ENCODE data around the gene TARS1.

The TARS1 gene

DNA sequence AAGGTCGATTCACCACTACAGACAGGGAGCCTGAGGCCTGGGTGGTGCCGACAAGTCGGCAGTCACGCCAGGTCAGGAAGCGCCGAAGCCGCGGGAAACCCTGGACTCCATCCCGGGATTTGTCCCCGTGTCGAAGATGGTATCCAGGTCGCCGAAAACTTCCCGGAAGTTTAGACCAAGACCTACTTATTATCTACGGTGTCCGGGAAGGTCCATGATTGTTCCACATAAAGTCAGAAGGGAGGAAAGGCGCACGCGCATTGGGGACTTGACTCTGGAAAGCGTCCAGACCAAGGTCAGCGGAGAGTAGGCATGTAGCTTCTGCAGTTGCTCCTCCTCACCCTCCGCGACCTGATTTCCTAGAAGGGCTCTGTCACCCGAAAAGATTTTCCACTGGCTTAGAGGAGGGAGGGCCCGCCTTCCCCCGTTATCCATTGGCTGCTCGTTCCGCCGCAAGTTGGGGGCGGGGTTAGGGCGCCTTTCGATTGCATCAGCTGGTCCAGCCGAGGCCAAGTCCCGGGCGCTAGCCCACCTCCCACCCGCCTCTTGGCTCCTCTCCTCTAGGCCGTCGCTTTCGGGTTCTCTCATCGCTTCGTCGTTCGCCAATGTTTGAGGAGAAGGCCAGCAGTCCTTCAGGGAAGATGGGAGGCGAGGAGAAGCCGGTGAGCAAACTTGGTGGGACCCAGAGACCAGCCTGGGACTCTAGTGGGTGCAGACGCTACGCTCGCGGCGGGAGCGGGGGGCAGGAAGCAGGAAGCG, at the start of gene TARS1:
Gene TARS1, plus strand, starts transcription at position 484 of the 759 bp plus-strand sequence. Its CDS starts 122 bp downstream, at position 606.
- peak; percentile 92 for DNase-seq

DNA sequence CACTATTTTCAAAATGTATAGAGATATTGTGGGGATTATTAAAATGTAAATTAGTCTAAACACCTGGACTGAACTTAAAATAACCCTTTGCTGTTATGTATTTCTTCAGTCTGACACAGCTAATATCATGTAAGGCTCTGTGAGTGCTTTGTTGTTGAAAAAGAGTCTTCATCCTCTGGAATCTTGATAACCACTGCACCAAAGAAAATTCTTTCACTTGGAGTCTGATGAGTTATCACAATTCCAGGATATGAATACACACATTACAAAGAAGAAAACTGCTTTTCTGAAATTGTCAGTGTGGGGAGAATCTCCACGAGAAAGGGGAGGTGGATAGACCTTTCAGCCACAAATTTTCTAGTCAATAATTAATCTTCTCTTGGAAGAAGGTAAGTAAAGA, 42.3 kb upstream of the TARS1 start:
- DNase-seq, result no peak

GRCh38 chr5:33400675-33401074, 40.1 kb upstream of the TARS1 start:
- no peak for DNase-seq

DNA sequence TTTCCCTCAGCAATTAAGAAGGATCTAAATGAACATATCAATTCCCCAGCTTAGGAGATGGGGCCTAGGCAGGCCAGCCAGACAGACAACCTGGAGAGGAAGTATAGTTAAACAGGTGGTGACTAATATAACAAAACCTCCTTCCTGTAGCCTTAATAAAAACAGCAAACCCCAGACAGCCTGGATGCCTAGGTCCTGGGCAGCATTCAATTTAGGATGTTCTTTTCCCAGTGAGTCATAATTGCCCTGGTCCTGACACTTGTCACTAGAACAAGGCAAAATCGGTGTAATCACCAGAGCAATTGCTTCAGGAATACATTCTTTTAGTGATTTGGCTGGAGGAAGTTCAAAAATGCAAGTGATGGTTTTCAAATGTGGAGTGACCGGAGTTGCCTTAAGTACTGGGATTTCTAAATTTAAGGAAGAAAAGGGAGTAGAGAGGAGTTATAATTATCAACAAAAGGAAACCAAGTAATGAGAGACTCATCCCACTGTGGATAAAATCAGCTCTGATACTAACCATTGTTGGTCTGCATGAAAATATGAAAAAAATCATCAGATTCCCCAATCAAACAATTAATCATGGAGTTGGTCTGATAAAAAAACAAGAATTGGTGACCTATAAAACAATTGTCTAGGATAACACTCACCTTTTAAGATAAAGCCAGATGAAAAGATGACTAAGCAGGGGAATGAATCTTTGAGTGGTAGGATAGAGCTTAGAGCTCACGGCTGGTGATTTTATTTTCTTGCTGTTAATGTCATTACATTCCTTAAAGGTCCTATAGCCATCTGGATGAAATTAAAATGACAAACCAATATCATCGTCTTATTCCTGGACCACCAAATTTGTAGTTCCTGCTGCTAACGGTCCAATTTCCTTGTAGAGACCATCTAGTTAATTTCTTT, 39.0 kb upstream of the TARS1 start:
- no peak for DNase-seq

DNA sequence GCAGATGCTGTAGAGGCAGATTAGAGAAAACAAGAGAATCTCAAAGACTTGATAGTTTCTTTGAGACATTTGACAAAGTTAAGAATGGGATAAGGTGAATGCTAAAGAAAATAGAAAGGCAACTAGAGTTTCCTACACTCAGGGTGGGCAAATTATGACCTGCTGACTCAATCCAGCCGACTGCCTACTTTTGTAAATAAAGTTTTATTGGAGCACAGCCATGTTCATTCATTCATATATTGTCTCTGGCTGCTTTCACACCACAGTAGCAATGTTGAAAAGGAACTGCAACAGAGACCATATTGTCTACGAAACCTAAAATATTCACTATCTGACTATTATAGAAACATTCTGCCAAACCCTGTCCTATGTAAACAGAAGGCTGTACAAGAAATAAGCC, 37.6 kb upstream of the TARS1 start:
- DNase-seq, result no peak

- no peak for DNase-seq
Observed at GRCh38 chr5:33408816-33409215, 31.9 kb upstream of the TARS1 start.

DNA sequence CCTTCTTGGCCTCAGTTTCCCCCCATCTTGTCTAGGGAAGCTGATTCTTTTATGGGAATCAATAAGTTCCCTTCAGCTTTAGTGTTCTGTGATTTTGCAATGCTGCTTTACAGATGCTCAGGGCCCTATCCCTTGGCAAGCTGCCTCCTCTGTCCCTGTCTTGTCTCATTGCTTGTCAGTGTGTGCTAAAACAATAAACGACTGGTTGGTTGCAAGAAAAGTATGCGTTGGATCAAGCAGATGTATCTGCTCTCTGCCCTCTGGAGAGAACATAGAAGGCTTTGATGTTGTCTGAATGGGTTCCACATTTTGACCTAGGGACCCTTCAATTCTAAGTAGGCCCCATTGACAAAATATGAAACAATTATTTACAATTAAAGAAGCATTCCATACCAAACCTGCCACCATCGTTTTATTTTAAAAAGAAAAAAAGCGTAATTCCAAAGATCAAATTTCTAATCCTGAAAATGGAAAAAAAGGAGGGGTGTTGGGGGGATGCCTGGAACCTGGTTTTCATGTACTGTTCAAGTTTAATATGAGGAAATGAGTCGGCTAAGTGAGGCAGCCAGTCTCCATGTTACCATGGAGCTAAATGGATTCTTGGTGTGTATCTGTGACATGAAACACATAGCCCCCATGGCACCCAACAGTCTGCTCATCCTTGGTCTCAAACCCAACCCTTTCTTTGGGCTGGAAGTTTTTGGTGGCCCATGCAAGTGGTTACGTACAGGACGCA, 31.2 kb upstream of the TARS1 start:
- DNase-seq, result no peak

DNA sequence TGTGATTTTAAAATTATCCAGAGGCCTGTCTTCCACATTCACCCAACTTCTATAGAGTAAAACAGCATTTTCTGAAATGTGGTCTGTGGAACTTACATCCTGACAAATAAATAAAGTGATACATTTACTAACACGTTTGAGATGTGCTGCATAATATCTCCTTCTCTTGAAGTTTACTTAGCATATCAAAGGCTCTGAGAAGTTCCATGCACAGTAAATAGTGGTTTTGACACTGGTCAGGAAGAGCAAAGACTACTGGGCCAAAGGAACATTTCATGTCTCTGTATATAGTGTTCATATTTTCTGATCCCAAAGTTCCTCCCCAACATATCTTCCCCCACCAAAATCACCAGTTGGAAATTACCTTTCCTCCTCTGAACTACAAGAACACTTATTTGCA, 30.5 kb upstream of the TARS1 start:
- no peak for DNase-seq

DNA sequence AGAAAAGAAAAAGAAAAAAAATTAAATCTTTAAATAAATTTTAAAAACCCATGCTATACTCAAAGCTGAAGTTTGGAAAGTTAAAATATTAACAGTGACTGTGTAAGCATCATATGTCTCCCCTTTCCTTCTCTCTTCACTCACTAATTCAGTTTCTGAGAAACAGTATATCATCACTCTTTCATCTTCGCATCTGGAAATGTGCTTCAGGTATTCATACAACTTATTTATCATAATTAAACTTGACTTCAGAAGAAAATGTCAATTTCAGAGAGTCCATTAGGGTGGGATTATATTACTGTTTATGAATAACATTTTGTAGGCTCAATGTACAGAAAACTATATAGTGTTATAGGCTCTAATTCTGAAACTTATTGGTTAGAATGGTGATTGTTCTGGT, 29.3 kb upstream of the TARS1 start:
- DNase-seq, result no peak

GRCh38 chr5:33415811-33416354, 24.9 kb upstream of the TARS1 start:
- DNase-seq, result no peak

DNA sequence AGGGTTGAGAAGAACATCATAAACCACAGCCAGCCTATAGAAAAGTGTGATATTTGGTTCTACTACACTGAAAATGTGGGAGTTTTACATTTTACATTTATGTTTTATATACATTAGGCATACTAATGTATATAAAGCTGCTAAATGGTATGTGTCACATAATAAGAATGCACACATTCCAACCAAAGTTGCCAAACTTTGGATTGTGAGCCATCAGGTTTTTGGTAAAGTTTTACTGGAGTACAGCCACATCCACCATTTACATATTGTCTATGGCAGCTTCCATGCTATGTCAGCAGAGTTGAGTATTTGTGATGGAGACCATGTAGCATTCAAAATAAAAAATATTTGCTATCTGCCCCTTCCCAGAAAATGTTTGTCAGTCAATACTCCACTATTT, 23.1 kb upstream of the TARS1 start:
- DNase-seq, result no peak

- DNase-seq, result no peak
Observed at GRCh38 chr5:33420946-33421345, 19.8 kb upstream of the TARS1 start.

GRCh38 chr5:33422191-33422590, 18.6 kb upstream of the TARS1 start:
- DNase-seq, result no peak

- DNase-seq, result no peak
Observed at GRCh38 chr5:33423018-33423630, 17.6 kb upstream of the TARS1 start.

DNA sequence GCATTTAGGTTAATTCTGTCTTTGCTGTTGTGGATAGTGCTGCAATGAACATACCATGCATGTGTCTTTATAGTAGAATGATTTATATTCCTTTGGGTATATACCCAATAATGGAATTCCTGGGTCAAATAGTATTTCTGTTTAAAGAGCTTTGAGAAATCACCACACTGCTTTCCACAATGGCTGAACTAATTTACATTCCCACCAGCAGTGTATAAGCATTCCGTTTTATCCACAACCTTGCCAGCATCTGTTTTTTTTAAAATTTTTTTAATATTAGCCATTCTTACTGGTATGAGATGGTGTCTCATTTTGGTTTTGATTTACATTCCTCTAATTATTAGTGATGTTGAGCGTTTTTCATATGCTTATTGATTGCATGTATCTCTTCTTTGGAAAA, 15.5 kb upstream of the TARS1 start:
- no peak for DNase-seq

GRCh38 chr5:33430983-33431382, 9.8 kb upstream of the TARS1 start:
- DNase-seq, result no peak

- no peak for DNase-seq
Observed at GRCh38 chr5:33432656-33433055, 8.1 kb upstream of the TARS1 start.

- DNase-seq, result no peak
Observed at GRCh38 chr5:33433303-33434240, 7.2 kb upstream of the TARS1 start.

DNA sequence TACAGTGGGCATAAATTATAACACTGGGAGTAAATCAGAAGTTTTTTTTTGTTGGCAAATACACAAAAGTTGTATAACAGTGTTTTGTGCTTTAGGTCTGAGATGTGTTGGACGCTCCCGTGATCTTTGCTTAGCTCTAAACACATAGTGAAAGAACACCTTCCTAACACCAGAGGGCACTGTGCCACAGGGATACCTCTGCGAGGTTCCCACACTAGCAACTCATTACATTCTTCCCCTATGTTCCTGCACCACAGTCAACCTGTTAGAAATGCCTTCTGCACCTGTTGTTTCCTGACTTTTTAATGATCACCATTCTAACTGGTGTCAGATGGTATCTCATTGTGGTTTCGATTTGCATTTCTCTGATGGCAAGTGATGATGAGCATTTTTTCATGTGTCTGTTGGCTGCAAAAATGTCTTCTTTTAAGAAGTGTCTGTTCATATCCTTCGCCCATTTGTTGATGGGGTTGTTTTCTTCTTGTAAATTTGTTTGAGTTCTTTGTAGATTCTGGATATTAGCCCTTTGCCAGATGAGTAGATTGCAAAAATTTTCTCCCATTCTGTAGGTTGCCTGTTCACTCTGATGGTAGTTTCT, 4.8 kb upstream of the TARS1 start:
- peak; percentile 48 for DNase-seq

- DNase-seq, result no peak
Observed at GRCh38 chr5:33438996-33439395, 1.8 kb upstream of the TARS1 start.

GRCh38 chr5:33439905-33440481, 772 bp upstream of the TARS1 start:
- no peak for DNase-seq
